ENCODE results near the gene PRKN. TPM values are rescaled to one million over a fixed set of nuclear protein-coding genes. Genes with fewer than 3 reads are reported as not detected.

PRKN gene
- total RNA-seq, 4 donors from 2014 or later: 4.4 to 669 (median 10.5) TPM

GRCh38 chr6:161838306-161839035, 889.1 kb downstream of the PRKN start:
- no peaks in the 10 kb centered on the region for H3K27me3 ChIP-seq
- H3K36me3 ChIP-seq: no peaks in the 10 kb centered on the region
- no peak overlapping the region for H3K4me3 ChIP-seq
- no peaks in the 10 kb centered on the region for H3K4me1 ChIP-seq
- no peak for DNase-seq
- no peak overlapping the region for H3K27ac ChIP-seq
- no peaks in the 10 kb centered on the region for H3K9me3 ChIP-seq
- TF ChIP-seq POLR2A (IDR thresholded peaks at IDR 0.05) (no peak), CTCF (IDR thresholded peaks at IDR 0.05) (no peak)

- Histone ChIP-seq H3K9me3 (no peaks in the 10 kb centered on the region), H3K4me3 (no peak overlapping the region), H3K36me3 (no peaks in the 10 kb centered on the region), H3K4me1 (no peaks in the 10 kb centered on the region), H3K27ac (no peak overlapping the region), H3K27me3 (no peaks in the 10 kb centered on the region)
- no peak for TF ChIP-seq POLR2A (IDR thresholded peaks at IDR 0.05)
- no peak for TF ChIP-seq CTCF (IDR thresholded peaks at IDR 0.05)
- DNase-seq: no peak
Measured at GRCh38 chr6:161837854-161838253, 889.7 kb downstream of the PRKN start.

- no peak for TF ChIP-seq CTCF (IDR thresholded peaks at IDR 0.05)
- no peak for TF ChIP-seq POLR2A (IDR thresholded peaks at IDR 0.05)
- no peaks in the 10 kb centered on the region for H3K4me1 ChIP-seq
- no peaks in the 10 kb centered on the region for H3K9me3 ChIP-seq
- H3K27ac ChIP-seq: no peak overlapping the region
- H3K36me3 ChIP-seq: no peaks in the 10 kb centered on the region
- no peak overlapping the region for H3K4me3 ChIP-seq
- H3K27me3 ChIP-seq: no peaks in the 10 kb centered on the region
- no peak for DNase-seq
Measured at GRCh38 chr6:161837449-161837735, 890.2 kb downstream of the PRKN start.

GRCh38 chr6:161836643-161837448, 890.7 kb downstream of the PRKN start:
- no peak overlapping the region for H3K4me3 ChIP-seq
- no peak for TF ChIP-seq POLR2A (IDR thresholded peaks at IDR 0.05)
- TF ChIP-seq CTCF (IDR thresholded peaks at IDR 0.05): peak in 2 of 6 experiments; percentile 11 to 16
- no peaks in the 10 kb centered on the region for H3K9me3 ChIP-seq
- H3K36me3 ChIP-seq: no peaks in the 10 kb centered on the region
- H3K27ac ChIP-seq: no peak overlapping the region
- no peaks in the 10 kb centered on the region for H3K27me3 ChIP-seq
- DNase-seq: no peak
- H3K4me1 ChIP-seq: no peaks in the 10 kb centered on the region

- H3K4me3 ChIP-seq: no peak overlapping the region
- no peak for DNase-seq
- no peak overlapping the region for H3K27ac ChIP-seq
- TF ChIP-seq CTCF (IDR thresholded peaks at IDR 0.05): no peak
- no peak for TF ChIP-seq POLR2A (IDR thresholded peaks at IDR 0.05)
- H3K36me3 ChIP-seq: no peaks in the 10 kb centered on the region
- H3K27me3 ChIP-seq: no peaks in the 10 kb centered on the region
- no peaks in the 10 kb centered on the region for H3K9me3 ChIP-seq
- H3K4me1 ChIP-seq: no peaks in the 10 kb centered on the region
Measured at GRCh38 chr6:161835500-161836215, 891.9 kb downstream of the PRKN start.
